Fibroblast of gingiva (primary cell): ENCODE results near the gene DNASE1L2.

Experiments
- DNase-seq: peaks from one replicate; pipeline ENCODE4 v3.0.0-alpha.2; 2011; ENCODE audit warnings: low read depth

DNASE1L2 gene

DNA sequence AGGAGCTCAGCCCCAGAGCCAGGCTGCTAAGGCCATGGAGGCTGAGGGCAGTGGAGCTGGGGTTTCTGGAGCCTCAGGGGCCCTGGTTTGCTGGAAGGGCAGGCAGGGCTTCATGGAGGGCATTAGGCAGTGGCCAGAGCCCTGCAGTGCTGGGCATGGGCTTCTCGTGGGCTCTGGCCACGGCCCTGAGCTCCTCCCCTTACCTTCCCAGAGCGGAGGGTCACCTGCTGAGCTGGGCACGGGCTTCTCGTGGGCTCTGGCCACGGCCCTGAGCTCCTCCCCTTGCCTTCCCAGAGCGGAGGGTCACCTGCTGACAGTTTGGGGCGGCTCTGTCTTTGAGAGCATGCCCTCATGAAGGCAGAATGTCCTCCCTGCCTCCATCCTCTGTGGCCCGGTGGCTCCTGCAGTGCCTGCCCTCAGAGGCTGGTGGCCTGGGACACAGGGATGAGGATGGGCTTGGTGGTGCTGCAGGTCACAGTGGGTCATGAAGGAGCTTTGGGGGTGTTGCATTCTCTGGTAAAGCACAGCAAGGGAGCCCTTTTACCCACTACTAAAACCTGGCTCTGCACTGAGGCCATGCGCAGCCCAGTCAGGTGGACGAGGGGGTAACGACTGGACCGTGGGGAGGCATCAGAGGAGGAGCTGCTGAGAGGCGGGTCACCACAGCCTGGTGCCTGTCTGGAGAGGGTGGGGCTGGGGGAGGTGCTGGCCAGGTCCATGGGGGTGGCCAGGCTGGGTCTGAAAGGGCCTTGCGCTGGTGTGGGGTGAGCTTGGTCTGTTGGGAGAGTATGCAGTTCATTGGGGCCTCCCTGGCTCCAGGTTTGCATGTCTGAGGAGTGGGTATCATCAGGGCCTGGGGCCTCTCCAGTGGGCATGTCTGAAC is 34.6 kb downstream of the DNASE1L2 start:
- no peak for DNase-seq

DNA sequence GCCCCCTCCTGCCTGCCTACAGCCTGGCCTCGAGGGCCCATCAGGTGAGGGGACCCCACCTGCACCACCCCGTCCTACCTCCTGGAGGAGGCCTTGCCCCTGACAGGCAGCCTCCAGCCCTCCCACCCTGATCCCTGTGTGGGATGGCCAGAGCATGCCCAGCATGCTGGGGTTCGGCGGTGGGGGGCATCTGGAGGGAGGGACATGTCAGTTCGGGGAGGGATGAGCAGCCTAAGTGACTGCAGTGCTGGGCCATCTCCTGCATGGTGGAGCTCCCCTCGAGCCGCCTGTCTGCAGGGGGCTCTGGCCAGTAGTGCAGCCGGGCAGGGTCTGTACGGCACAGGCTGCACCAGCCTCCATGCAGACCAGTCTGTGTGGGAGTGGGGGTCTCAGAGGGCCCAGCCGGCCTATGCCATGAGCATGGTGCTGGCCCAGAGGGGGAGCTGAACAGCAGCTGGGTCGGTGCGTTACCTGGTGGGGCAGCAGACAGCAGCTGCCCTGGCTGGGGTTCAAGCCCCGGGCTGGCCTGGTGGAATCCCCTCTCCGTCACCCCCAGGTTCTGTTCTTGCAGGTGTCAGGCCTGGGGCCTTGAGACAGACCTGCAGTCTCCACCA is 35.7 kb downstream of the DNASE1L2 start:
- DNase-seq: no peak

DNA sequence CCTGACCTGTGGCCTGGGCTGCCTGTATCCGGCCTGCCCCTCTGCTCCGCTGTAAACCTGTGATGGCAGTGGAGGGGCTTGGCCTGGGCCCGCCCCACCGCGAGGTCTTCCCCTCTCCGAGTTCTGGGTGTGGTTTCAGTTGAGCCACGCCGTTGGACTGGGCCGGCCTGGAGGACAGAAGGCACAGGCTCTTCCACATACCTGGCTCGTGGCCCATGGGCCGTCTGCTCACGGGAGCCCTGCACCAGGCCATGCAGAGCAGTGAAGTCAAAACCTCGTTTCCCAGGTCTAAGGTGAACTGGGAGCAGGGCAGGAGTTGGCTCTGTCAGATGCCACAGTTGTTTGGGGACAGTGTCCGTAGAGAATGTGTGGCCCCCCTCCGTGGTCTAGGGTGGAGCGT is 37.2 kb downstream of the DNASE1L2 start:
- DNase-seq: no peak

DNA sequence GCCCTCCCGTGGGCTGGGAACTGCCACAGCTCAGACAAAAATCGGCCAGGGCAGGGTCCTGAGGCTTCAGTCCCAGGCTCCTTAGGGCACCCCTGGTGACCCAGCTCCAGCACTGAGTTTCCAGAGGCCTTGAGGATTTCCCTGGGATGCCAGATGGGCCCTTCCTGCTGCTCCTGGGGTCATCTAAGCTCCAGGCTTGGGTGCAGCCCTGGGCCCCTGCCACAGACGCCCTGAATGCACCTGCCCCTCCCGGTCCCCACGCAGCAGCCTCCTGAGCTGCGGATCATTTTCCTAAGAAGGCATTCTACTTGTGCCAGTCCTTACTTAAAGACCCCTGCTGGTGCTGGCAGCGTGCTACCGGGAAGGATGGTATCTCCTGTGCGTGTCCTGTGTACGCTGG is 37.7 kb downstream of the DNASE1L2 start:
- no peak for DNase-seq

DNA sequence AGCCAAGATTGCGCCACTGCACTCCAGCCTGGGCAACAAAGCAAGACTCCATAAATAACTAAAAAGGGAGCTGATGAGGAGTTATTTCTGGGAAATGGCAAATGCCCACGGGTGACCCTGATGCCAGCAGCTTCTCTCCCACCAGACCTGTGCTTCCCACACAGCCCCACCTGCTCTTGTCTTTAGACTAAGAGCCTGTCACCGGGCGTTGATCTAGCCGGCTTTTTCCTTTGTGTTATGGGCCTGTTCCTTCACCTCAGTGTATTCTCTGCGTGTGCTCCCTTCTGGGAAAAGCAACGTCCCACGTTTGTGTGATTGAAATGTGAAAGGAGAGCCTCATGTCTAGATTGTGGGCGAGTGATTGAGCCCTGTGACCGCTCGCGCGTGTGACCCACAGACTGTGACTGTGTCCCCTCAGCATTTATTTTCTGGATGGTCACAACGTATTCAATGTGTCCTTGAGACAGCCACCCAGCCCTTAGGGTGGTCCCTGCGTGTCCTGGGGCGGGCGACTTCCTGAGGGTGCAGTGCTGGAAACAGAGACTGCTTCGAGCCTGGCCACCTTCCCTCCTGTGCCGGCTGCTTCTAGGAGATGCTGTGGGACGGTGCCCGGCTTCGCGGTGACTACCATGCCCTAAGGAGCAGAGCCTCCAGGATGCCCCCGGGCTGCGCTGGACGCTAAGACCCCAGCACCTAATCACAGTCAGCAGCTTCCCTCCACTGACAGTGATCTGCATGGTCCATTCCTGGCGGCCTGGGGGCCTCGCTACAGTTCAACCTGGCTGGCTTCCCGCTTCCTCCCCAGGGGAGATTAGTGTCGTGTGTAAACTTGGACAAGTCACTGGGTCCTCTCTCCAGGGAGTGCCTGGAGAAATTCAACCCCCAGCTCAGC is 39.5 kb downstream of the DNASE1L2 start:
- DNase-seq: no peak

DNA sequence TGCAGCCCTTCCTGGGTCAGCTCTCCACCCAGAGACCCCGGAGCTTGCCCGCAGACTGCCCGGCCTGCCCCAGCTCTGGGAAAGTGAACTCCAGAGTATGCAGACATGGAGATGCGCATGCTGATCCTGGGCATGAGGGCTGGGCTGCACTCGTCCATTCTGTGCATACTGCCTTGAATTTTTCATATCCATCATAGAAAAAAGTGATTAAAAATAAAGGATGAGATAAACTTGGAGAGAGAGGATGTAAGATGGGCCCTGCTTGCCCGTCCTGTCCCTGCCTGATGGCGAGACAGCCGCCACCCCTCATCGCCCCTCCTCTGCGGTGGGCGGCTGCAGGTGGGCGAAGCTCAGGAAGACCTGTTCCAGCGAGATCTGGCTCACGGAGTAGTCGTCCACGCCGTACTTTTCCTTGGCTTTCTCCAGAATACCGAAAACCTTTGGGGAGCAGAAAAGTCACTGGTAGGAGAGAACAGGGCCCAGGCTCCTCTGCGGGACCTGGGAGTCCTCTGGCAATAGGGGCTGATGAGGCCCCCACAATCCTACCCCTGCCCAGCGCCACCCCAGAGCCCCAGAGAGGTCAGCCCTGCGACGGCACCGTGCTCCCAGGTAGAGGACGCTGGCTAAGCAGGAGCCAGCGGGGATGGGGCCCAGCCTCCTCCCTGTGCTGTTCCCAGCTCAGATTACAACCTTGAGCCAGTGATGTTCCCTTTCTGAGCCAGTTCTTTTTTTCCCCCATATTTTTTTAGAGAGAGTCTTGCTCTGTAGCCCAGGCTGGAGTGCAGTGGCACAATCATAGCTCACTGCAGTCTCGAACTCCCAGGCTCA is 40.3 kb downstream of the DNASE1L2 start:
- DNase-seq: no peak

DNA sequence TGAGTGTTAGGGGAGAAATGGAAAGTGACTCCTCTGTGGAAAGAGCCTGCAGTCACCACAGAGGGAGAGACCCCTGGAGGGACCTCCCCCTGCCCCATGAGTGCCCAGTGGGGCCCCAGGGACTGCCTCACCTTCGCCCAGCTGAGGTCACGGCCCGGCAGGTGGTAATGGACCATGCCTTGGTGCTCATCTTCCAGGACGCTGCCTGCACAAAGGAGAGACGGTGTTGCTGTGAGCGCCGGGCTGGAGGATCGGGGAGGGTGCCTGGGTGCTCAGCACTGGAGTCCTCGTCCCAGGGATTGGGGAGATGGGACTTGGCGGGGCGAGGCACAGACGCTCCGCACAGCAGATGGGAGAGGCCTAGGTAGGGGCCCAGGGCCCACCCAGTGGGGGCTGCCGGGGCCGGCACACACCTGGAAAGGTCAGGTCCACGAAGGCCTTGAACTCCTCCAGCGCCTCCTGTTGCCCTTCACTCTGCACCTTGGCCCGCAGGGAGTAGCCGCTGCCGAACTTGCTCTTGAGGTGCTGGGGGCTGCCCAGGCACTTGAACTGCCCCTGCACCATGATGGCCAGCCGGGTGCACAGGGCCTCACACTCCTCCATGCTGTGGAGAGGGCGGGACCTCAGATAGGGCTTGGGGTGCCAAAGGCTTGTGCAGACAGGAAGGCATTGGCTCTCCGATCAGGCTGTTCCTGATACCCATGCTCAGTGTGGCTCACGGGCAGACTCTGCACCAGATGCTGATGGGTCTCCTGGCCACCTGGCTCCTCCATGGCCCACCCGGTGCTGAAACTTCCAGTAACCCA is 41.4 kb downstream of the DNASE1L2 start:
- no peak for DNase-seq

DNA sequence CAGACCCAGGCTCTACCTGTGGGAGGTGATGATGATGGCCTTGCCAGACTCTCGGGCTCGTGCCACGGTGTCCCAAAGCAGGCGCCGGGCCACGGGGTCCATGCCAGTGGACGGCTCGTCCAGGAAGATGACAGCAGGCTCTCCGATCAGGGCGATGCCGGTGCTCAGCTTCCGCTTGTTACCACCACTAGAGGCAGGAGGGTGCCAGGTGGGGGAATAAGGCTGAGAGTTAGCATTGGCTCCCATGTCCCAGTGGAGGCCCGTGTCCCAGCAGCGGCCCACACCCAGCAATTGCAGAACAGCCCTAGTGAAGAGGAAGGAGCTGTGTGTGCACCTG is 42.0 kb downstream of the DNASE1L2 start:
- no peak for DNase-seq

DNA sequence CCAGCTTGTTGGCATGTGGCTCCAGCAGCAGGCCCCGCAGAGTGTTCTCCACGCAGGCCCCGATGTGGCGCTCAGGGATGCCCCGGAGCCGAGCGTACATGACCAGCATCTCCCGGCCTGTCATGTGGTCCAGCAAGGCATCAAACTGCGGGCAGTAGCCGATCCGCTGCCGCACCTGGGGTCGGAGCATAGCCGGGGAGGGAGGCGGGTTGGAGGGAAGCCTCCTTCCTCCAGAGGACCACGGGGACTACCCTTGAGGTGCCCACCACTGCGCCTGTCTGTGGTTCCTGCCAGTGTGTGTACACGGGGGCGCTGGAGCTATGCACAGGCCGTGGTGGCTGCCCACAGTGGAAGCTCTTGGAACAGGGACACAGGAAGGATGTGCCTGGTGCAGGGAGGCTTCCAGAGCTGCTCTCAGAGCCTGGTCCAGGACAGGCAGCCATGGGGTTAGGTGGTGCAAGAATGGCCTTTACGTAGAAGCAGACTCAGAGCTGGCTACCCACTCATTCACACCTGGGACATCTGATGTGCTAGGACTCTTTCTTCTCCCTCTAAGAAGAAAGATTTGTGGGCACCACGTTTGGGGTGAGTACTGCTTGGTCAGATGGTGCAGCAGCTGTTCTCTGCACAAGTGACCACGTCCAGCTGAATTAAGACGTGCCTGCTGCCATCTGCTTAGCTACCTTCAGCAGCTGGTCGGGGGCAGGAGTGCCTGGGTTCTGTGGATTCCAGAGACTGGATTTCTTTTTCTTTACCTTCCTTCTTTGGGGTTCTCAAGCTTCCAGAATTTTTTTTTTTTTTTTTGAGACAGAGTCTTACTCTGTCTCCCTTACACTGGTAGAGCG is 42.9 kb downstream of the DNASE1L2 start:
- no peak for DNase-seq

DNA sequence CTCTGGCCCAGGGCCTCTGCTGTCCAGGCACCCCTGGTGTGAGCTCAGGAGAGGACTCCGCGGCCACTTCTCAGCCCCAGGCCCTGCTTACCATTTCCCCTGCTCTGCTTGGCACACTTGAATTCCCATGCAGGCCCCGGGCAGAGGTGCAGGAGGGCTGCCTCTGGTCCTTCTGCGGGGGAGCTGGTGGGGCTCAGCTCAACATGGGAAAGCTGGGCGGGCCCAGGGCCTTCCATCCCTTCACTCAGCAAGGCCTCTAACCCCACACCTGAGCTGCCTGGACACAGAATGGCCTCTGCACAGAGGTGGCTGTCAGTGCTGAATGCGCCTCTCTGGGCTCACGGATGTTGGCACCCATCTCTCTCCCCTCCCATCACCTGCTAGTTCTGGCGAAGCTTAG is 44.2 kb downstream of the DNASE1L2 start:
- no peak for DNase-seq

DNA sequence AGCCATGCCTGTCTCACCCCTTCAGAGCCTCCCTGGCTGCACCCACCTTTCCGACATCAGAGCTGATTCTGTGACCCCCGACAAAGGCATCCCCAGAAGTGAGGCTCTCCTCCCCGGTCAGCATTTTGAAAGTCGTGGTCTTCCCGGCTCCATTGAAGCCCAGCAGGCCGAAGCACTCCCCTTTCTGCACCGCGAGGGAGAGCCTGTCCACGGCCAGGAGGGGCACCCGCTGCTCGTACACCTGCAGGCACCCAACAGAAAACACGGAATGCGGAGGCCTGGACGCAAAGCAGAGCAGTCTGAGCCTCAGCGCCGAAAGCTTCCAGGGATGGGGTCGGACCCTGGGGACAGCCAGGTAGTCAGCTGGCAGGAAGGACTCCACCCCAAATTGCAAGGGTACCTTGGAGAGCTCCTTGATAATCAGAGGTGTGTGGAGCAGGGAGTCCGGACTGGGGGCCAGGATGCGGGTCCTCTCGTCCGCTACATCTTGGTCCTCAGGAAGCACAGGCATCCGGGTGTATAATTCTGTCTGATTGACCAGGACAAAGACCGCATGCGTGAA is 44.8 kb downstream of the DNASE1L2 start:
- no peak for DNase-seq

DNA sequence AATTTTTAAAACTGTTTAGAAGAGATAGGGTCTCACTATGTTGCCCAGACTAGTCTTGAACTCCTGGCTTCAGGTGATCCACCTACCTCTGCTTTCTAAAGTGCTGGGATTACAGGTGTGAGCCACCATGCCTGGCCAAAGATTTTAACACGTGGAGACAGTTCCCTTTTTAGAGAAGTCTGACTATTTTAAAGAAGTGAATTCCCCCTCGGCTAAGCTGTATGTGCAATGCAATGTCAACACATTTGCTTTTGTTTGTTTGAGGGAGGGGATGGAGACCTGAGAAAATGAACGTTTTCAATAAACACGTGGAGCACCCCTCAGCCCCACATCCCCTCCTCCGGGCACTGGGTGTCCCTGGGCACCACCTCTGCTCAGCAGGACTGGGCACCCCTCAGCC is 46.0 kb downstream of the DNASE1L2 start:
- DNase-seq: no peak

DNA sequence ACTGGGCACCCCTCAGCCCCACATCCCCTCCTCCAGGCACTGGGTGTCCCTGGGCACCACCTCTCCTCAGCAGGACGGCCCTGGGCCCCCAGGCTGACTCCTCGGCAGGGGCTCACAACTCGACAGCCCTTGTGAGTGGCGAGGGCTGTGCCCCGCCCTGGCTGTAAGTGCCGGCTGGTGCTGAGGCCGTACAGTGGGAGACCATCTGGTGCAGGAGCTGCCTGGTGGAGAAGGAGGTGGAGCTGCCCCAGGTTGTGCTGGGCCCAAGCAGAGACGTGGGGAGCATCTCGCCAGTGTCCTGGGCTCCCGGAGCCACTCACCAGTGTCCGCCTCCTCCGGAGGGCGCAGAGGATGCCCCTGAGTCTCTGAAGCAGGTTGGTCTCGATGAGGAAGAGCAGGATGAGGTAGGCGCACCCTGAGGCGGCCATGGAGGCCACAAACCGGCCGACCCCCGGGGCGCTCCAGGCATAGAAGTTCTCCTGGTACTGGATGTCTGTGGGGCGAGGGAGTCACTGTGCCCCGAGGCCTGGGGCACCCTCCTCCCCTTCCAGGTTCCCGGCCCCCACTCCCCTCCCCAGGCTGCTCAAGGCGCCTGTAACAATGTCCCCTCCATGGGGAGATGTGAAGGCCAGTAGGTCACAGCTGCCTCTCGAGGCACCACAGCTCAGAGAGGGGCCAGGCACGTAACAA is 46.8 kb downstream of the DNASE1L2 start:
- no peak for DNase-seq

DNA sequence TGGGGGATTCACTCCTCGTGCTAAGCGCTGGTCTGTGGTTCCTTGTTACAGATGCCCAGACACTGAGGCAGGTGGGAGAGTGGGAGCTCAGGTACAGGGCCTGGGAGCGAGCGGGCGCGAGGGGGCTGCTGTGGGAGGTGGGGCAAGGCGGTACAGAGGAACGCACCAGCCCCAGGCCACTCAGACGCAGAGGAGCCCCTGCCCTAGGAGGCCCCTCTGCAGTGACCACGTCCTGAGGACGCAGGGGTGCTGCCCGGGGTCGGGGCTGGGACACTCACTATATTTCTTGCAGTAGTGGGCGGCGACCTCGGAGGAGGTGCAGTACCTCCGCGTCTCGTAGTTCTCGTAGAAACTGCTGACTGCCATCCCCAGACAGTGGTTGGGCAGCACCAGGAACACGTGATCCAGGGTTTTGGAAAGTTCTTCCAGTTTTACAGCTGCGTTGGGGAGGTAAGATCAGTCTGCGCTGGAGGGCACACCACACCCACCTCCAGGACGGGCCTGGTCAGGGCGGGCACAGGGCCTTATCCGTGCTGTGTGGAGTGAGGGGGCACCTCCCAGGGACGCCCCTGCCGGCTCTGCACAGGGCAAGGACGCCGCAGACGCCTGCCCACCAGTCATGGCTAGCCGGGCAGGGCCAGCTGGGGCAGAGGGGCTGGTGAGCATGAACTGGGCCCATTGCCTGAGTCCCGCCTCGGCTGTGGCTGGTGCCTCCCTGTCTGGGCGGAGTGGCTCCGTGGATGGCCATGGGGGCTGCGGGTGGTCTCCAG is 47.9 kb downstream of the DNASE1L2 start:
- no peak for DNase-seq

DNA sequence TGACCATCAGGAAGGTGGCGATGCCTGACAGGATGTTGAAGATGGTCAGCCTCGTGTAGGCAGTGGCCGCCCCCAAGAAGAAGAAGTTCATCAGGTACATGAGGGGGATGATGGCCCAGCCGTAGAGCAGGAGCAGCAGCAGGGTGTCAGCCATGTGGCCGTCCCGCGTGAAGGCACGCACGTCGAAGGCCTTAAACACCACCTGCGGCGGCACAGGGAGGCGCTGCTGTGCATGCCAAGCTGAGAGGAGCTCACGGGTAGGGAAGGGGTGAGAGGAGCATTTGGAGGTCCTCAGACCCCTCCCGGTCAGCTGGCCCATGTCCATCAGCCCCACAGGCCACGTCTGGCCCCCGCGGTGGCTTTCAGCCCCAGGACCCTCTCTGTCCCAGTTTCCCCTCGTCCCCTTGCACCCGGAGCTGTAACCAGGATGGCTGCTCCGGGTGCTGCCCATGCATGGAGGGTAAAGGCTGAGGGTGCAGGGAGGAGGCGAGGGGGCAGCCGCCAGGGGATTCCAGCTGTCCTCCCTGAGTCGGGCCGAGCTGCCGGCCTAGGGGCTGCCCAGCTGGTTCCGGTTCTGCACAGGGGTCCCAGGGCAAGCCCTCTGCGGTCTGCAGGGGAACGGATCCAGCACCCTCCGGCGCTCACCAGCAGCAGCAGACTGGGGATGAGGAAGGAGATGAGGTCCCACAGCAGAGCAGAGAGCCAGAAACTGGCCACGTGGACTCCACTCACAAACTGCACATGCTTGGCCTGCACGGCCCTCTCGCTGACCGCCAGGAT is 48.7 kb downstream of the DNASE1L2 start:
- no peak for DNase-seq

DNA sequence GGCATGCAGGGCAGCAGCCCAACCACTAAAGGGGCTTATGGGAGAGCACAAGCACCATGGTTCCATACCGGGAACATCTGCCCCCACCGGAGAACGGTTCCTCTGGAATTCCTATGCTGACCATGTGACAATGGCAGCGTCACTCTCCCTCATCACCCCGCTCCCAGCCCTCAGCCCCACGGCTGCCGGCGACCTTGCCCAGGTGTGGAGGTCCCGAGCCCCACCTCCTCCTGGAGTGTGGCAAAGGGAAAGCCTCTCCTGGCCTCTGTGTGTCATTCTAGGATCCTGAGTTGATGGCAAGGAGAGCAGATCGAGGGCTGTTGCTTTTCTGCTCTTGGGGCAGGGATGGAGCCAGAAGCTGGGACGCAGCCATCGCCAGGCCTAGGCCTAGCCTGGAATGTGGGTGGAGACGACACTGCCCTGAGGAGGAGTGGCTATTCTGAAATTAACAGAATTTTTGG is 49.5 kb downstream of the DNASE1L2 start:
- no peak for DNase-seq

DNA sequence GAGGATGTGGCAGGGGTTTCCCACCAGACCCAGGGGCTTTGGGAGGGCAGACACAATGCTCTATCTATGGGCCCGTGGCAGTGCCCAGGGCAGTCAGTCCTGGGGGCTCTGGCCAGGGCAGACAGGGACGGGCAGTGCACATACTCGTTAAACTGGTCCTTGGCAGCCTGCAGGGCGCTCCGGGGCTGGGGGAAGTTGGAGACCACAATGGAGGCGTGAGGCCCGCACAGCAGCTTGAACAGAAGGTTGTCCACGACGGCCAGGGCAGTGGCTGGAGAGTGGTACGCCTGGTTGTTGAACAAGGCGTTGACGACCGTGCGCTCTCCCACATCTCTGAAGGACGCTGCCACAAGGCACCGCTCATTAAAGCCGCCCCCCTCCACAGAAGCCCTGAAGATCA is 50.3 kb downstream of the DNASE1L2 start:
- no peak for DNase-seq
